ENCODE results near the gene RIN3. TPM values are rescaled to one million over a fixed set of nuclear protein-coding genes. Genes with fewer than 3 reads are reported as not detected.

The RIN3 gene
- total and polyA plus RNA-seq, 2 donors (not counting 3 experiments of a cell fraction or from before 2014, with no cell fraction given), result 5.1 to 20.8 TPM

DNA sequence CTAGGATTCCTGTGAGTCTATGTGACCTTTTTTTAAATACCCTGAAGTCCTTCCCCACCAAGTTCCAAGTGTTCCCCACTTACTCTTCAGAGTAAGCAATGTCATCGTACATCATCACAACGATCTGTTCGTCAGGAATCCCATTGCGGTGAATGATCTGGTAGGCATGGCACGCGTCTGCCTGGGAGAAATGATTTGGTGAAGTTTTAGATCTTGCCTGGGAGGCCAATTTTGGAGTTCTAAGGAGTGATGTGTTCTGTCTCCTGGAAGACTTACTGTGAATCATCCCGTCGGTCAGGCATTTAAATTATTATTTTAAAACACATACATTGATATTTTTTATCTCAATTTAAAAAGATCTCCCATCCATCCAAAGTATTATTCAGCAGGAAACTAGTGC, 205.1 kb downstream of the RIN3 start:
- TF ChIP-seq, protein P1, sequence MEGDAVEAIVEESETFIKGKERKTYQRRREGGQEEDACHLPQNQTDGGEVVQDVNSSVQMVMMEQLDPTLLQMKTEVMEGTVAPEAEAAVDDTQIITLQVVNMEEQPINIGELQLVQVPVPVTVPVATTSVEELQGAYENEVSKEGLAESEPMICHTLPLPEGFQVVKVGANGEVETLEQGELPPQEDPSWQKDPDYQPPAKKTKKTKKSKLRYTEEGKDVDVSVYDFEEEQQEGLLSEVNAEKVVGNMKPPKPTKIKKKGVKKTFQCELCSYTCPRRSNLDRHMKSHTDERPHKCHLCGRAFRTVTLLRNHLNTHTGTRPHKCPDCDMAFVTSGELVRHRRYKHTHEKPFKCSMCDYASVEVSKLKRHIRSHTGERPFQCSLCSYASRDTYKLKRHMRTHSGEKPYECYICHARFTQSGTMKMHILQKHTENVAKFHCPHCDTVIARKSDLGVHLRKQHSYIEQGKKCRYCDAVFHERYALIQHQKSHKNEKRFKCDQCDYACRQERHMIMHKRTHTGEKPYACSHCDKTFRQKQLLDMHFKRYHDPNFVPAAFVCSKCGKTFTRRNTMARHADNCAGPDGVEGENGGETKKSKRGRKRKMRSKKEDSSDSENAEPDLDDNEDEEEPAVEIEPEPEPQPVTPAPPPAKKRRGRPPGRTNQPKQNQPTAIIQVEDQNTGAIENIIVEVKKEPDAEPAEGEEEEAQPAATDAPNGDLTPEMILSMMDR (IDR thresholded peaks at IDR 0.05; ENCODE audit: extremely low read depth in 1 of 2, insufficient read depth in 1 of 2, low read depth in 1 of 2, low read length in 2 of 2), result no peak
- TF ChIP-seq MYC (IDR thresholded peaks at IDR 0.05; ENCODE audit: low read depth, low read length) (no peak), JUN (IDR thresholded peaks at IDR 0.05; ENCODE audit: borderline replicate concordance, insufficient read depth, insufficient read length, low read depth) (no peak), EZH2 (IDR thresholded peaks at IDR 0.05; ENCODE audit: borderline replicate concordance, low read depth, low read length, severe bottlenecking) (no peak), POLR2A (IDR thresholded peaks at IDR 0.05; ENCODE audit: low read depth, low read length) (no peak), POLR2AphosphoS5 (IDR thresholded peaks at IDR 0.05; ENCODE audit: insufficient read depth, low read depth, low read length) (no peak), FOS (IDR thresholded peaks at IDR 0.05; ENCODE audit: borderline replicate concordance, insufficient read depth, low read length) (no peak), GATA2 (IDR thresholded peaks at IDR 0.05; ENCODE audit: insufficient read depth, insufficient read length, low read depth, low read length) (no peak)
- TF ChIP-seq, protein P2, sequence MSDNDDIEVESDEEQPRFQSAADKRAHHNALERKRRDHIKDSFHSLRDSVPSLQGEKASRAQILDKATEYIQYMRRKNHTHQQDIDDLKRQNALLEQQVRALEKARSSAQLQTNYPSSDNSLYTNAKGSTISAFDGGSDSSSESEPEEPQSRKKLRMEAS (IDR thresholded peaks at IDR 0.05; ENCODE audit: insufficient read depth, insufficient read length), result no peak
- H3K4me2 ChIP-seq (ENCODE audit: insufficient read depth, low read length), result no peak overlapping the region
- H3K9me3 ChIP-seq (replicated peaks; ENCODE audit: control insufficient read depth, insufficient read depth, low read length), result no peaks in the 10 kb centered on the region
- no peaks in the 10 kb centered on the region for H4K20me1 ChIP-seq (replicated peaks; ENCODE audit: control insufficient read depth, extremely low read depth, insufficient read depth, low read length)
- H3K27ac ChIP-seq (ENCODE audit: insufficient read depth, low read depth, low read length), result no peak overlapping the region
- no peaks in the 10 kb centered on the region for H3K36me3 ChIP-seq (ENCODE audit: control insufficient read depth in 2 of 2, extremely low read depth in 1 of 2, insufficient read depth in 2 of 2, low read length in 2 of 2)
- no peak overlapping the region for H3K4me3 ChIP-seq (replicated peaks in 1 of 3; ENCODE audit: insufficient read depth in 1 of 3, low read depth in 1 of 3, low read length in 3 of 3)
- intact Hi-C loops (cut with micrococcal nuclease), result no loop called here
- no peak overlapping the region for H2AFZ ChIP-seq (ENCODE audit: low read depth, low read length)
- H3K4me1 ChIP-seq (ENCODE audit: control insufficient read depth, extremely low read depth, insufficient read depth, low read length), result no peaks in the 10 kb centered on the region
- no TSS peak for BruUV-seq (replicated peaks)
- dilution Hi-C loops (cut with MboI; ENCODE audit: extremely low pct_ligation_motif_present, low sequenced_read_pairs), result no loop called here
- ChIA-PET CTCF (interaction anchor here (1.1 to 2.7 kb wide), 2 partner anchors 10 to 65 kb away, joined by 4 to 16 read pairs; no protein-coding TSS in a partner anchor), POLR2A (no interaction called here)
- FAIRE-seq (no peak), DNase-seq (ENCODE audit: low read depth, low spot score) (no peak)
- no peaks in the 10 kb centered on the region for H3K9me1 ChIP-seq (replicated peaks; ENCODE audit: control insufficient read depth, extremely low read depth, insufficient read depth, low read length)
- H3K9ac ChIP-seq (replicated peaks; ENCODE audit: extremely low read depth, insufficient read depth, low read length), result no peak overlapping the region
- no peaks in the 10 kb centered on the region for H3K27me3 ChIP-seq (ENCODE audit: control insufficient read depth in 2 of 2, insufficient read depth in 2 of 2, low read length in 2 of 2)
- H3K79me2 ChIP-seq (ENCODE audit: control insufficient read depth, insufficient read depth, low read length), result no peaks in the 10 kb centered on the region
